Gastrocnemius medialis (tissue), 4 donors: ENCODE data around the gene CMIP. TPM values are rescaled to one million over a fixed set of nuclear protein-coding genes. Genes with fewer than 3 reads are reported as not detected.
A peak's percentile ranks its signal among the peaks of the same experiment; 100 is the strongest.

Source experiments
- ATAC-seq, 2 donors: fragments of 150-250 bp; one replicate each; pipeline ENCODE4 v1.9.1; 2016
- DNase-seq, 2 donors: peaks; one replicate each; pipeline ENCODE4 v3.0.0-alpha.2; 2019
- H3K27ac ChIP-seq, 4 donors: fragments of 200-600 bp; sonication (generic); 1 replicate in 1 of 4; 2 replicates in 3 of 4; pipeline ENCODE4 v1.5.1; 2016 to 2018; ENCODE audit warnings: mild to moderate bottlenecking in 2 of 4, moderate library complexity in 1 of 4
- H3K27me3 ChIP-seq, 3 donors: fragments of 200-600 bp; sonication (generic) in 2 of 3; 1 replicate in 1 of 3; 2 replicates in 2 of 3; pipeline versions ENCODE4 v1.5.1 to v1.6.0; 2016 to 2019; ENCODE audit warnings: mild to moderate bottlenecking in 1 of 3, moderate library complexity in 1 of 3
- H3K36me3 ChIP-seq, 2 donors: fragments of 200-600 bp; sonication (generic) in 1 of 2; one replicate each; pipeline ENCODE4 v1.5.1; 2017 to 2018
- H3K4me1 ChIP-seq, 2 donors: fragments of 200-600 bp; sonication (generic) in 1 of 2; one replicate each; pipeline ENCODE4 v1.5.1; 2016 to 2017; ENCODE audit warnings: mild to moderate bottlenecking in 2 of 2
- H3K4me3 ChIP-seq, 4 donors: fragments of 200-600 bp; sonication (generic) in 3 of 4; 1 replicate in 1 of 4; 2 replicates in 3 of 4; pipeline ENCODE4 v1.5.1; 2016 to 2019; ENCODE audit warnings: mild to moderate bottlenecking in 2 of 4
- H3K9me3 ChIP-seq, 3 donors: fragments of 200-600 bp; sonication (generic) in 2 of 3; 1 replicate in 1 of 3; 2 replicates in 2 of 3; pipeline ENCODE4 v1.5.1; 2016 to 2019
- POLR2A ChIP-seq, 2 donors: fragments of 450-650 bp; IDR thresholded peaks; one replicate each; pipeline ENCODE4 v1.6.1; 2017; ENCODE audit warnings: antibody characterized with exemption in 2 of 2, mild to moderate bottlenecking in 2 of 2, moderate library complexity in 2 of 2
- in situ Hi-C, 4 donors: fragments of 200-750 bp; cut with MboI; loops; one replicate each; pipeline versions ENCODE4 v1.15.0 to v1.8.0; 2017; ENCODE audit warnings: low sequenced_read_pairs in 4 of 4
- intact Hi-C: fragments of 100-400 bp; cut with DNase I; formaldehyde crosslinking; loops from one replicate; pipeline ENCODE4 v1.15.1; 2023; ENCODE audit warnings: low total_unique reads
- total RNA-seq, 4 donors: library from RNA; depleted of rRNA; stranded (reverse); fragments of >200 nt; gene quantifications; one replicate each; pipeline versions ENCODE4 v1.1.0 to v1.2.3, GENCODE V29; 2016
- TF ChIP-seq, protein P1 (sequence below), 5 experiments: fragments of 450-650 bp in 3 of 5; fragments of 200-600 bp in 2 of 5; sonication (generic) in 2 of 5; IDR thresholded peaks in 4 of 5; conservative IDR thresholded peaks in 1 of 5; 1 replicate in 4 of 5; 2 replicates in 1 of 5; pipeline ENCODE4 v1.5.1; 2016 to 2019; ENCODE audit warnings: antibody characterized with exemption in 5 of 5, mild to moderate bottlenecking in 3 of 5, moderate library complexity in 3 of 5

CMIP gene
- total RNA-seq, 4 donors from 2014 or later: 0.90 to 5.1 (median 2.7) TPM

DNA sequence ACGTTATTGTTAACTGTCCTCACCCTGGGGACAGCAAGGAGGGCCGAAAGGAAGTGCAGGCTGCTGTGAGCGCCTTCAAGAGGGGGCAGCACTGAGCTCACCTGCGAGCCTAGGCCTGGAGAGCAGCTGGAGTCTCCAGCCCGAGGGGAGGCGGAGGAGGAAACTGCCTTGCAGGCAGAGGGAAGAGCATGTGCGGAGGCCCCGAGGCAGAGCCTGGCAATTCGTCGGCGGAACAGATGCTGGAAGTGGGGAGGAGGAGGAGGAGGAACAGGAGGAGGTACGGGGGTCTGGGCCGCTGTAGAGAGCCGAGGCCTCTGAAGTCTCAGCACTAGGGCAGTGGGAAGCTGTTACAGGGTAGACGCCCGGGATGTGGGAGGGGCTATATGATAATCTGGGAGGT lies 284.8 kb downstream of the CMIP start:
- TF ChIP-seq POLR2A (IDR thresholded peaks at IDR 0.05): no peak
- Histone ChIP-seq H3K9me3 (no peaks in the 10 kb centered on the region), H3K27ac (no peak overlapping the region), H3K36me3 (no peaks in the 10 kb centered on the region), H3K4me1 (no peaks in the 10 kb centered on the region), H3K27me3 (peaks cover 0 to 6% (median 0%) of the 10 kb centered on the region in 3 donors), H3K4me3 (no peak overlapping the region)
- ATAC-seq: no peak
- no peak for DNase-seq
- intact Hi-C loops: no loop called here
- in situ Hi-C loops: loop anchor here in 3 of 4 donors (10.0 to 25.0 kb wide), 3 partner anchors 335 to 692 kb away; partner anchors contain the start of gene ATMIN (in 1 of the 3)

DNA sequence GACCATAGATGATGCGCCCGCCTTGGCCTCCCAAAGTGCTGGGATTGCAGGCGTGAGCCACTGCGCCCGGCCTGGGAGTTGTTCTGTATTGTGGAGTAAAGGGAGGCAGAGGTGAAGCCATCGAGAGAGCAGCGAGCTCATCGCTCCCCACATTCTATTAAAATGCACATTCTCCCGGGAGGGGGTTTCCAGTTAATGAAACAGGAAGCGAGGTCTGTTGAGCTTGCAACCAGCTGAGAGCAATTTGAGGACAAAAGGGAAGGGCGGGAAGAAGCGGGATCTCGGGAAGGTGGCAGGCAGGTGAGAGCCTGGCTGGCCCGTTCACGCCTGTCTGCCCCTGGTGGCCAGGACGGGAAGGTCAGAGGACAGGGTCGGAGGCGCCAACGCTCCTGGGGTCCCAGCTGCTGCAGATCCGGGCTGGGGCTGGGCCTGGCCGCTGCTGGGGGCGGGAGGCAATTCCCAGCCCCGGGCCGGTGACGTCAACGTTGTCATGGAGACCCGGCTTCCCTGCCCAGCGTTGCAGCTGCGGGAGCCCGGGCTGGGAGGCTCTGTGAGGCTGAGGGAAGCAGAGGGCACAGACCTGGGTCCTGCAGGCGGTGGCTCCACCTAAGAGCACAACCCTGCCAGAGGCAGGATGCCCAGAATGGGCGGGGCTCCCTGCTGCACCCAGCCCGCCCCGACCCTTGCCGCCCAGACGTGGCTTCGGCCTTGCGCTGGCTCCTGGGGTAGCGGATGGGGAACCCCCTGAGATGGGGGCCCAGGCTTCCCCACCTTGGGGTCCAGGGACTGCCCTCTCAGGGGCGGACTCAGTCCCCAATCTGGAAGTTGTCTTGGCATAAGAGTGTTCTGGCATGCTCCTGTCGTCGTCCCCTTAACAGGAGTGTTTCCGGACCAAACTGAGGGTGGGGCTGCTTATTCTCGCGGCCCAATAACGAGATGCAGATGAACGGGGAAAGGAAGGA lies 285.8 kb downstream of the CMIP start:
- DNase-seq (peak; percentile 31 to 32), ATAC-seq (peak; percentile 44 to 56)
- H3K4me1 ChIP-seq: no peaks in the 10 kb centered on the region
- in situ Hi-C loops (loop anchor here in 2 of 4 donors (25.0 kb wide), 2 partner anchors 518 to 693 kb away; partner anchors contain the start of gene ATMIN (in 1 of the 2)), intact Hi-C loops (no loop called here)
- H3K36me3 ChIP-seq: no peaks in the 10 kb centered on the region
- no peaks in the 10 kb centered on the region for H3K9me3 ChIP-seq
- TF ChIP-seq POLR2A (IDR thresholded peaks at IDR 0.05): no peak
- TF ChIP-seq, protein P1, sequence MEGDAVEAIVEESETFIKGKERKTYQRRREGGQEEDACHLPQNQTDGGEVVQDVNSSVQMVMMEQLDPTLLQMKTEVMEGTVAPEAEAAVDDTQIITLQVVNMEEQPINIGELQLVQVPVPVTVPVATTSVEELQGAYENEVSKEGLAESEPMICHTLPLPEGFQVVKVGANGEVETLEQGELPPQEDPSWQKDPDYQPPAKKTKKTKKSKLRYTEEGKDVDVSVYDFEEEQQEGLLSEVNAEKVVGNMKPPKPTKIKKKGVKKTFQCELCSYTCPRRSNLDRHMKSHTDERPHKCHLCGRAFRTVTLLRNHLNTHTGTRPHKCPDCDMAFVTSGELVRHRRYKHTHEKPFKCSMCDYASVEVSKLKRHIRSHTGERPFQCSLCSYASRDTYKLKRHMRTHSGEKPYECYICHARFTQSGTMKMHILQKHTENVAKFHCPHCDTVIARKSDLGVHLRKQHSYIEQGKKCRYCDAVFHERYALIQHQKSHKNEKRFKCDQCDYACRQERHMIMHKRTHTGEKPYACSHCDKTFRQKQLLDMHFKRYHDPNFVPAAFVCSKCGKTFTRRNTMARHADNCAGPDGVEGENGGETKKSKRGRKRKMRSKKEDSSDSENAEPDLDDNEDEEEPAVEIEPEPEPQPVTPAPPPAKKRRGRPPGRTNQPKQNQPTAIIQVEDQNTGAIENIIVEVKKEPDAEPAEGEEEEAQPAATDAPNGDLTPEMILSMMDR (IDR thresholded peaks at IDR 0.05 in 4 of 5, conservative IDR thresholded peaks at IDR 0.05 in 1 of 5): peak in 4 of 5 experiments; percentile 3 to 50 (median 35)
- H3K27ac ChIP-seq: peak overlapping the region in 3 of 4 donors; percentile 44 to 59 (median 58)
- peak overlapping the region; percentile 37 to 48 (median 44) for H3K4me3 ChIP-seq
- H3K27me3 ChIP-seq: peaks cover 0 to 6% (median 0%) of the 10 kb centered on the region in 3 donors

DNA sequence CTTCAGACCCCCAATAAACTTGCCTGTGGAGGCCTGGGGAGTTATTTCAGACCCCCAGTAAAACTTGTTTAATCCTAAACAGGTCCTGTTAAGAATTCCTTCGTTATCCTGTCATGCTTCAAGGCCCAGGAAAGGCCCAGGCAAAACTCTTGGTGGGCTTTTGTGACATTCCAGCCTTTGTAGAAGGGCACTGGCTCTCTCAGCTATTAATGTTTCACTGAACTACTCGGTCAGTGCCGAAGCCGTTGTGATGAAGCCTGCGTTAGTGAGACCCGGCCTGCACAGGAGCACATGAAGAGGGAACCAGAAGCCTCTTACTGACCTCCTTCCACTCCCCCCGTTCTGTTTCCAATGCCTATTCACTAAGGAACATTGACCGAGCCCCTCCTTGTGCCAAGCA lies 287.0 kb downstream of the CMIP start:
- in situ Hi-C loops (loop anchor here in 2 of 4 donors (25.0 kb wide), 2 partner anchors 519 to 694 kb away; partner anchors contain the start of gene ATMIN (in 1 of the 2)), intact Hi-C loops (no loop called here)
- no peak overlapping the region for H3K27ac ChIP-seq
- TF ChIP-seq, protein P1 (IDR thresholded peaks at IDR 0.05 in 4 of 5, conservative IDR thresholded peaks at IDR 0.05 in 1 of 5): no peak
- TF ChIP-seq POLR2A (IDR thresholded peaks at IDR 0.05): no peak
- peaks cover 0 to 6% (median 0%) of the 10 kb centered on the region in 3 donors for H3K27me3 ChIP-seq
- no peaks in the 10 kb centered on the region for H3K9me3 ChIP-seq
- no peaks in the 10 kb centered on the region for H3K36me3 ChIP-seq
- no peak for ATAC-seq
- no peak overlapping the region for H3K4me3 ChIP-seq
- no peaks in the 10 kb centered on the region for H3K4me1 ChIP-seq
- no peak for DNase-seq

DNA sequence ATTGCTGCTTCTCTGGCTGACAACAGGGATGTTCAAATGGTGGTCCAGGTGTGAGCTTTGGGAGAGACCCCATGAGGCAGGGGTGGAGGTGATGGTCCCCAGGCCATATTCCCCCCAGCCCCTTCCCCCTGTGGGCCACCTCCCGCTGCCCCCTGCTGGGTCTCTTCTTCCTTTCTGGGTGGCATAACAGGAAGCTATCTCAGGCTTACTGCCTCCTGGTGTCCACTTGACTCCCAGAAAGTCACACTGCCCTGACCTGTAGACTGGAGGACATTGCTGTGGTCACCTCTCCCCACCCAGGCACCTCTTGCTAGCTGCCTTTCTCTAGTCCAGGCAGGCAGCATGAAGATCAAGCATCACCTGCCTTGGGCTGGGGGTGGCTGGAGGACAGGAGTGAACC lies 288.1 kb downstream of the CMIP start:
- Histone ChIP-seq H3K9me3 (no peaks in the 10 kb centered on the region), H3K4me1 (peaks cover 0 to under 1% of the 10 kb centered on the region in 2 donors), H3K4me3 (no peak overlapping the region), H3K27ac (no peak overlapping the region), H3K36me3 (no peaks in the 10 kb centered on the region), H3K27me3 (peaks cover 0 to 6% (median 0%) of the 10 kb centered on the region in 3 donors)
- ATAC-seq (no peak), DNase-seq (no peak)
- TF ChIP-seq, protein P1 (IDR thresholded peaks at IDR 0.05 in 4 of 5, conservative IDR thresholded peaks at IDR 0.05 in 1 of 5): no peak
- TF ChIP-seq POLR2A (IDR thresholded peaks at IDR 0.05): no peak
- in situ Hi-C loops (loop anchor here in 2 of 4 donors (25.0 kb wide), 2 partner anchors 520 to 695 kb away; partner anchors contain the start of gene ATMIN (in 1 of the 2)), intact Hi-C loops (no loop called here)

DNA sequence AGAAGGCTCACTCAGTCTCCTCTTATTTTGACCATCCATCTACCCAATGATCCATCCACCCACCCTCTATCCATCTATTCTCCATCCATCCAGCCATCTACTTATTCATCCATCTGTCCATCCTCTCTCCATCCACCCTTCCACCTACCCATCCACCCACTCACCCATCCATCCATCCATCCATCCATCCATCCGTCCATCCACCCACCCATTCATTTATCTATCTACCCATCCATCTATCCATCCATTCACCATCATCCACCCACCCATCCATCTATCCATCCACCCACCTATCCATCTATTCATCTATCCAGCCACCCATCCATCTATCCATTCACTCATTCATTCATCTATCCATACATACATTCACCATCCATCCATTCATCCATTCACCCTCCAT lies 288.7 kb downstream of the CMIP start:
- Histone ChIP-seq H3K4me1 (peaks cover 2 to 3% of the 10 kb centered on the region in 2 donors), H3K27me3 (peaks cover 0 to 6% (median 0%) of the 10 kb centered on the region in 3 donors), H3K36me3 (no peaks in the 10 kb centered on the region), H3K4me3 (no peak overlapping the region), H3K9me3 (no peaks in the 10 kb centered on the region), H3K27ac (no peak overlapping the region)
- ATAC-seq: no peak
- no peak for TF ChIP-seq POLR2A (IDR thresholded peaks at IDR 0.05)
- TF ChIP-seq, protein P1 (IDR thresholded peaks at IDR 0.05 in 4 of 5, conservative IDR thresholded peaks at IDR 0.05 in 1 of 5): no peak
- DNase-seq: no peak
- in situ Hi-C loops: loop anchor here in 2 of 4 donors (25.0 kb wide), 2 partner anchors 521 to 696 kb away; partner anchors contain the start of gene ATMIN (in 1 of the 2)
- intact Hi-C loops: no loop called here
